NCI-H510A treated with DMSO at 0.1 percent for 48 hours (cell line): ENCODE results near the gene CEP57.
"Not testable (repeated sequence)": the region's sequence is repeated elsewhere in the genome, so short reads cannot be mapped to it uniquely, and the experiment has no call there.

Experiments used
- DNase-seq: peaks from one replicate; lab custom pipeline; 2025; lab: John Stamatoyannopoulos, UW

CEP57 gene

GRCh38 chr11:95854362-95854761 lies 64.1 kb downstream of the CEP57 start:
- not testable (repeated sequence) for DNase-seq

- not testable (repeated sequence) for DNase-seq
Observed at GRCh38 chr11:95860024-95860423, 69.7 kb downstream of the CEP57 start.

GRCh38 chr11:95863486-95864140 lies 73.3 kb downstream of the CEP57 start:
- DNase-seq: no peak

GRCh38 chr11:95867105-95867504 lies 76.8 kb downstream of the CEP57 start:
- DNase-seq: no peak

GRCh38 chr11:95870877-95871276 lies 80.6 kb downstream of the CEP57 start:
- not testable (repeated sequence) for DNase-seq

DNA sequence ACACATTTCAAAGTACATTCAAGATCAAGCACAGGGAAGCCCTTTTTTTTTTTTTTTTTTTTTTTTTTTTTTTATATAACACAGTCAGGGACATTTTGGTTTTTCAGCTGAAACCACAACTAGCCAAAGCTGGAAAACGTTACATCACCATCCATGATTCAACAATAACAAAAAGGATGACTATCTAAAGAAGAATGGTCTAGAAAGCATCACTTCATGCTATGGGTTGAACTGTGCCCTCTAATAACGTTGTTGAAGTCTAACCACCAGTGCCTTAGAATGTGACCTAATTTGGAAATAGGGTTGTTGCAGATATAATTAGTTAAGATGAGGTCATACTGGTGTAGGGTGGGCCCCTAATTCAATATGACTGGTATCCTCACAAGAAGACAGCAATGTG lies 87.0 kb downstream of the CEP57 start:
- no peak for DNase-seq
